OCI-LY7 (cell line): ENCODE results near the gene CHPT1. TPM values are rescaled to one million over a fixed set of nuclear protein-coding genes. Genes with fewer than 3 reads are reported as not detected.

ENCODE experiments used
- BruUV-seq: library from RNA; stranded (reverse); fragments of 400-500 nt; replicated peaks from 2 replicates; lab custom pipeline; 2021; lab: Mats Ljungman, UMichigan
- CTCF ChIA-PET: fragments of 300-600 bp; sonication (Branson Sonifier 250); formaldehyde crosslinking; loops from one replicate; lab custom pipeline; 2022; ENCODE audit warnings: antibody characterized with exemption; ENCODE audit not compliant: unreplicated experiment; lab: Charles Lee
- POLR2A ChIA-PET: fragments of 300-600 bp; sonication (Branson Sonifier 250); formaldehyde crosslinking; loops from one replicate; lab custom pipeline; 2022; ENCODE audit warnings: antibody characterized with exemption; lab: Charles Lee
- DNase-seq: peaks from one replicate; pipeline ENCODE4 v3.0.0-alpha.2; 2015; ENCODE audit warnings: low spot score
- H2AFZ ChIP-seq: fragments of 200-600 bp; sonication (generic), shearing (Covaris generic); 2 replicates; pipeline ENCODE4 v1.6.1; 2014; ENCODE audit warnings: mild to moderate bottlenecking, antibody characterized with exemption, low read length, moderate library complexity
- H3K27ac ChIP-seq: fragments of 200-600 bp; sonication (generic); 2 replicates; pipeline ENCODE4 v1.5.1; 2014; ENCODE audit warnings: mixed run types, low read depth, mild to moderate bottlenecking, moderate library complexity, low read length, inconsistent platforms; ENCODE audit not compliant: poor library complexity, severe bottlenecking
- H3K36me3 ChIP-seq: fragments of 200-600 bp; sonication (generic); 2 replicates; pipeline ENCODE4 v1.6.1; 2014; ENCODE audit warnings: mild to moderate bottlenecking, antibody characterized with exemption, low read length, moderate library complexity, mixed read lengths; ENCODE audit not compliant: insufficient read depth
- H3K4me1 ChIP-seq: fragments of 200-600 bp; sonication (generic); 2 replicates; pipeline ENCODE4 v1.5.1; 2014; ENCODE audit warnings: mild to moderate bottlenecking, low read length; ENCODE audit not compliant: insufficient read depth, poor library complexity, severe bottlenecking
- H3K4me2 ChIP-seq: fragments of 200-600 bp; sonication (generic); 2 replicates; pipeline ENCODE4 v1.6.1; 2014; ENCODE audit warnings: mild to moderate bottlenecking, low read length
- H3K4me3 ChIP-seq: fragments of 200-600 bp; sonication (generic); 2 replicates; pipeline ENCODE4 v1.5.1; 2014; ENCODE audit warnings: mild to moderate bottlenecking, low read depth, low read length; ENCODE audit not compliant: poor library complexity, severe bottlenecking
- H3K79me2 ChIP-seq: fragments of 200-600 bp; sonication (generic); 2 replicates; pipeline ENCODE4 v1.6.1; 2016; ENCODE audit warnings: low read depth, mild to moderate bottlenecking, low read length, moderate library complexity, mixed read lengths; ENCODE audit not compliant: insufficient read depth
- H3K9me2 ChIP-seq: fragments of 200-600 bp; sonication (generic); 2 replicates; pipeline ENCODE4 v1.6.1; 2016; ENCODE audit warnings: mild to moderate bottlenecking, low read length, mixed read lengths; ENCODE audit not compliant: insufficient read depth
- H3K9me3 ChIP-seq: fragments of 200-600 bp; sonication (generic); 2 replicates; pipeline ENCODE4 v1.6.1; 2014; ENCODE audit warnings: mild to moderate bottlenecking, mixed run types, low read length, mixed read lengths
- H4K20me1 ChIP-seq: fragments of 200-600 bp; sonication (generic); 2 replicates; pipeline ENCODE4 v1.6.1; 2014; ENCODE audit warnings: mild to moderate bottlenecking, antibody characterized with exemption, low read length, moderate library complexity, mixed read lengths; ENCODE audit not compliant: insufficient read depth
- CTCF ChIP-seq: fragments of 200-600 bp; sonication (generic); conservative IDR thresholded peaks from 2 replicates; pipeline ENCODE4 v1.5.1; 2014; ENCODE audit warnings: mild to moderate bottlenecking, antibody characterized with exemption, low read length, moderate library complexity, mixed read lengths
- EZH2phosphoT487 ChIP-seq: fragments of 200-600 bp; sonication (generic); IDR thresholded peaks from 2 replicates; pipeline ENCODE4 v1.6.1; 2018; ENCODE audit warnings: low read depth, borderline replicate concordance, mild to moderate bottlenecking, mixed run types, antibody characterized with exemption, low read length, moderate library complexity, mixed read lengths
- intact Hi-C: fragments of 100-400 bp; cut with micrococcal nuclease; formaldehyde crosslinking; loops from one replicate; pipeline ENCODE4 v1.10.0; 2022; ENCODE audit not compliant: unreplicated experiment
- small RNA-seq: library from RNA; depleted of rRNA; stranded (forward); fragments of <200 nt; gene quantifications from one replicate; pipeline ENCODE3, GENCODE V24; 2014
- total RNA-seq, 2 experiments: library from RNA; depleted of rRNA in 1 of 2; stranded (reverse); fragments of >200 nt in 1 of 2; shearing (Covaris generic) in 1 of 2; gene quantifications; 2 replicates each; pipeline ENCODE4 v1.2.3, GENCODE V29; 2014 to 2022

The CHPT1 gene
- total RNA-seq, 2 experiments from 2014 or later: 44.3 to 56.6 TPM

DNA sequence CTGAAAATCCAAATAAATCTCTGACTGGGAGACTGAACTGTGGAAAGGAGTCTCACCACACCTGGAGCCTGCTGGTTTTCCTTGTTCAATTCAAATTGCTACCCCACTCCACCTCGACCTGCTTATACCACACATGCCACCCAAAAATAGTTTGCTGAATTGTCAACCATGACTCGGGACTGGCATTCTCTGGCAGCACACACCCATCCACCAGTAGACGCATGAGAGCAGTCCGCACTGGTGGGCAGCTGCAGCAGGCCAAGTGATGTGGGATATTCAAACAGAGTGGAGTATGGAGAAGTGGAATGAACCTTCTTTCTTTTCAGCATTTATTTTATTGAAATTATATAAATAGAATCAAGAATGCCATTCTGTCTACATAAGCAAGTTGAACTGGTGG, 80.5 kb downstream of the CHPT1 start:
- H3K79me2 ChIP-seq: no peaks in the 10 kb centered on the region
- H3K4me2 ChIP-seq: no peak overlapping the region
- no peaks in the 10 kb centered on the region for H4K20me1 ChIP-seq
- H3K9me2 ChIP-seq: no peaks in the 10 kb centered on the region
- CTCF ChIA-PET: interaction anchor here (1.3 kb wide), 1 partner anchor 53 kb away, joined by 3 read pairs; the partner anchor contains the start of gene GNPTAB
- H3K27ac ChIP-seq: no peak overlapping the region
- no peak overlapping the region for H2AFZ ChIP-seq
- intact Hi-C loops: loop anchor here (10.0 kb wide), 1 partner anchor 707 kb away; the partner anchor contains the start of gene IGF1
- H3K36me3 ChIP-seq: peaks cover 49% of the 10 kb centered on the region
- peaks cover 39% of the 10 kb centered on the region for H3K4me1 ChIP-seq
- no peaks in the 10 kb centered on the region for H3K9me3 ChIP-seq
- no peak overlapping the region for H3K4me3 ChIP-seq
- no peak for DNase-seq
- TF ChIP-seq EZH2phosphoT487: no peak
- TF ChIP-seq CTCF: no peak
- BruUV-seq: no TSS peak
- POLR2A ChIA-PET: interaction anchor here (1.5 kb wide), 1 partner anchor 40 kb away, joined by 4 read pairs; no protein-coding TSS in a partner anchor

Small RNA genes within 50 kb of the gene (small RNA-seq; reads per million reads assigned to genes)
- gene RNU6-101P (not detected), gene RNY1P16 (not detected)

Other genes starting within 250 kb of the CHPT1 start
- not detected in 2 replicates for gene SPIC, start 222.3 kb upstream of the CHPT1 start, total RNA-seq (2014; rRNA removed; shearing (Covaris generic))
- gene SPIC, start 222.3 kb upstream of the CHPT1 start, total RNA-seq (2022): not detected in 2 replicates
- not detected in 2 replicates for gene MYBPC1, start 102.7 kb upstream of the CHPT1 start, total RNA-seq (2014; rRNA removed; shearing (Covaris generic))
- gene MYBPC1, start 102.7 kb upstream of the CHPT1 start, total RNA-seq (2022): not detected in 2 replicates
- 0.13 and 2.4 TPM in 2 replicates for gene SYCP3, start 41.8 kb downstream of the CHPT1 start, total RNA-seq (2014; rRNA removed; shearing (Covaris generic))
- gene SYCP3, start 41.8 kb downstream of the CHPT1 start, total RNA-seq (2022): 0.35 and 0.36 TPM in 2 replicates
- 35.8 and 38.9 TPM in 2 replicates for gene GNPTAB, start 133.3 kb downstream of the CHPT1 start, total RNA-seq (2014; rRNA removed; shearing (Covaris generic))
- 66.5 and 72.0 TPM in 2 replicates for gene GNPTAB, start 133.3 kb downstream of the CHPT1 start, total RNA-seq (2022)
- 0.77 TPM in 1 of 2 replicates, not detected in the other for gene DRAM1, start 179.9 kb downstream of the CHPT1 start, total RNA-seq (2014; rRNA removed; shearing (Covaris generic))
- not detected in 2 replicates for gene DRAM1, start 179.9 kb downstream of the CHPT1 start, total RNA-seq (2022)